Activated naive CD8-positive, alpha-beta T cell (primary cell): Measurements from ENCODE around the gene ABCG4.
"Not testable (repeated sequence)": the region's sequence is repeated elsewhere in the genome, so short reads cannot be mapped to it uniquely, and the experiment has no call there.

Experiments
- H3K27ac Mint-ChIP-seq: one replicate; pipeline ENCODE4 v1.8.0; 2021; ENCODE audit warnings: mixed read lengths
- H3K27me3 Mint-ChIP-seq: one replicate; pipeline ENCODE4 v1.8.0; 2021; ENCODE audit warnings: mixed read lengths
- H3K36me3 Mint-ChIP-seq: one replicate; pipeline ENCODE4 v1.8.0; 2021; ENCODE audit warnings: mixed read lengths
- H3K4me1 Mint-ChIP-seq: one replicate; pipeline ENCODE4 v1.8.0; 2021; ENCODE audit warnings: low read depth, mixed read lengths
- H3K4me3 Mint-ChIP-seq: one replicate; pipeline ENCODE4 v1.8.0; 2021; ENCODE audit warnings: mild to moderate bottlenecking, mixed read lengths
- H3K9me3 Mint-ChIP-seq: one replicate; pipeline ENCODE4 v1.8.0; 2021; ENCODE audit warnings: low read depth, mixed read lengths

ABCG4 gene

DNA sequence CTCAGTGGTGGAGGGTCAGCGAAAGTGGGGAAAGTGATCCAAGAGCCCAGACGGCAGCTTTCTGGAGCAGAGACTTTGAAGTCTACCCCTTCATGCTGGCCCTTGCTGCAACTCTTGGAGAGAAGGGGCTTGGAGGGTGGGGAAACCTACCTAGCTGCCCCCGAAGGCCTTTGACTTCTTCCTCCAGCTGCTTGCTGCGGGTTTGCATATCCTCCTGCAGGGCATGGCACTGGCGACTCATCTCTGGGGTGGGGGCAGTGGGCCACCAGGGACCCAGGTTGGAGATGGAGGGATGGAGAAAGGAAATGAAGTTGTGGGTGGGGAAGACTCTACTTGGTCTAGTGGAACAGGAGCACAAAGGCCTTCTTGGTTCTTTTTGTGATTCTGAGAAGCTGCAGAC is 44.1 kb downstream of the ABCG4 start:
- no peak overlapping the region for H3K4me3 Mint-ChIP-seq
- no peaks in the 10 kb centered on the region for H3K27me3 Mint-ChIP-seq
- no peaks in the 10 kb centered on the region for H3K36me3 Mint-ChIP-seq
- peaks cover 4% of the 10 kb centered on the region for H3K4me1 Mint-ChIP-seq
- no peak overlapping the region for H3K27ac Mint-ChIP-seq
- H3K9me3 Mint-ChIP-seq: no peaks in the 10 kb centered on the region

- Mint-ChIP-seq H3K36me3 (no peaks in the 10 kb centered on the region), H3K4me3 (no peak overlapping the region), H3K9me3 (no peaks in the 10 kb centered on the region), H3K4me1 (peaks cover 4% of the 10 kb centered on the region), H3K27me3 (no peaks in the 10 kb centered on the region), H3K27ac (no peak overlapping the region)
Measured at GRCh38 chr11:119193626-119194025, 44.8 kb downstream of the ABCG4 start.

DNA sequence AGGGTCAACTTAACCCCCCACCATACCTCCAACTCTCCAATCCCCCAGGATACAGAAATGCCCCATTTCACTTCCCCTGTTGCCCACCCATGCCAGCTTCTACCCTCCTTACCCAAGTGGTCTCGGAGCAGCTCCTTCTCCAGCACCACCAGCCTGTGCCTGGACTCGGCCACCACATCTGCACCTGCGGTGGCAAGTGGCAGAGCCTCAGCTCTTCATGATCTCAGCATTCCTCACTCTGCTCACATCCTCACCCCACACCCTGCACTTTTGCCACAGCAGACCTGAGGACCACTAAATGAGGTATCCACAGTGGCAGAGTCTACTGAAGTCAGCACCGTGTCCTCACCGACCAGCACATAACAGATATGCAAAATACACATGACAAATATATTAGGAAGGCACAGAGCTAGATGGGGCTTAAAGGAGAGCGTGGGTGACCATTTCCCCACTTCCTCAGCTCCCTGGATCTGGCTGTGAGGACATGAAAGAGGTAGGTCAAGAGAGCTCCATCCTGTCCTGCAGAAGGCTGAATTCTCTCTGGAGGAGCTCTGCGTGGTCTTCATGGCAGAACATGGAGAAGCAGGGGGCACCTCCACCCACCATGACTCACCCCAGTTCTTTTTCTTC is 46.1 kb downstream of the ABCG4 start:
- Mint-ChIP-seq H3K36me3 (no peaks in the 10 kb centered on the region), H3K27ac (no peak overlapping the region), H3K4me1 (peaks cover 4% of the 10 kb centered on the region)

DNA sequence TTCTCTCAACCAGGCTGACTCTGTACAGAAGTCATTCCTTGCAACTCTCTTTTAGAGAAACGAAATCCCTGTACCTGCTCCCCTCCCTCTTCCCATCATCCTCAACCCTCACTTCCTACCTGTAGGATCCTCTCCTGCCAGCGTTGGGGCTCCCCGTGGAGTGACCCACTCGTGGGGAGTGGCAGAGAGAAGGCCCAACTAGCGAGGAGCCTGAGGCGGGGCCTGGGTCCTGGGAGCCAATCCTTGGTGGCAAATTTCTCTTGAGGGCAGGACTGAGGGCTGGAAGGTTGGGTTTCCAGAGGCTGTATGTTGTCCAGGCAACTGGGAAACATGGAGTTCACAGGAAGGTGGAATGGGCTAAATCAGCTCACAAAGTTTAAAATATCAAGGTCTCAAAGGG is 46.8 kb downstream of the ABCG4 start:
- H3K4me1 Mint-ChIP-seq: peaks cover 4% of the 10 kb centered on the region
- no peaks in the 10 kb centered on the region for H3K9me3 Mint-ChIP-seq
- H3K27me3 Mint-ChIP-seq: no peaks in the 10 kb centered on the region
- H3K36me3 Mint-ChIP-seq: no peaks in the 10 kb centered on the region
- no peak overlapping the region for H3K27ac Mint-ChIP-seq
- no peak overlapping the region for H3K4me3 Mint-ChIP-seq

More for the DNA sequence above, 46.1 kb downstream of the ABCG4 start:
- no peaks in the 10 kb centered on the region for H3K27me3 Mint-ChIP-seq
- H3K9me3 Mint-ChIP-seq: no peaks in the 10 kb centered on the region
- no peak overlapping the region for H3K4me3 Mint-ChIP-seq

GRCh38 chr11:119196833-119197483 is 48.1 kb downstream of the ABCG4 start:
- H3K27me3 Mint-ChIP-seq: no peaks in the 10 kb centered on the region
- no peak overlapping the region for H3K27ac Mint-ChIP-seq
- H3K9me3 Mint-ChIP-seq: no peaks in the 10 kb centered on the region
- H3K4me1 Mint-ChIP-seq: peaks cover 4% of the 10 kb centered on the region
- no peak overlapping the region for H3K4me3 Mint-ChIP-seq
- no peaks in the 10 kb centered on the region for H3K36me3 Mint-ChIP-seq

GRCh38 chr11:119198925-119199324 is 50.1 kb downstream of the ABCG4 start:
- no peak overlapping the region for H3K4me3 Mint-ChIP-seq
- H3K9me3 Mint-ChIP-seq: no peaks in the 10 kb centered on the region
- H3K4me1 Mint-ChIP-seq: peaks cover 4% of the 10 kb centered on the region
- H3K27ac Mint-ChIP-seq: no peak overlapping the region
- H3K36me3 Mint-ChIP-seq: no peaks in the 10 kb centered on the region
- no peaks in the 10 kb centered on the region for H3K27me3 Mint-ChIP-seq

GRCh38 chr11:119201236-119201635 is 52.4 kb downstream of the ABCG4 start:
- H3K36me3 Mint-ChIP-seq, H3K27ac Mint-ChIP-seq, H3K27me3 Mint-ChIP-seq, H3K4me1 Mint-ChIP-seq, H3K9me3 Mint-ChIP-seq, H3K4me3 Mint-ChIP-seq: not testable (repeated sequence)

DNA sequence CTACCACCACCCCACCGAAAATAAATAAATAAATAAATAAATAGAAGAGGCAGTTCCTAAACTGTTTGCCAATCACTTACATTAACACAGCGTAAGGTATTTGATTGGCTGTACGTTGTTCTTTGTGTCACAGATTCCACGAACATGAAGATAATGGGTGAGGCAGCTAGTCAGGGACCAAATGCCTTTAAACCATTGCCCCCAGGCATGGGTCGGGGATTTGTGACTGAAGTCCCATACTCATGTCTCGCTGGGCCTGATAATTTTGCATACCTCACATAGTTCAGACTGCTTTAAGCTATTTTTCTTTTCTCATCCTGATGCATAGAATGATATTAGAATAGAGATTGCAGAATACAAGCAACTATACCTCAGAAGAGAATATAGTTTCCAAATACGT is 53.7 kb downstream of the ABCG4 start:
- Mint-ChIP-seq H3K4me1 (peaks cover 11% of the 10 kb centered on the region), H3K27me3 (no peaks in the 10 kb centered on the region), H3K36me3 (no peaks in the 10 kb centered on the region), H3K4me3 (no peak overlapping the region), H3K27ac (no peak overlapping the region), H3K9me3 (no peaks in the 10 kb centered on the region)

- H3K4me1 Mint-ChIP-seq: peaks cover 23% of the 10 kb centered on the region
- no peak overlapping the region for H3K27ac Mint-ChIP-seq
- no peak overlapping the region for H3K4me3 Mint-ChIP-seq
- H3K27me3 Mint-ChIP-seq: no peaks in the 10 kb centered on the region
- H3K36me3 Mint-ChIP-seq: no peaks in the 10 kb centered on the region
- H3K9me3 Mint-ChIP-seq: no peaks in the 10 kb centered on the region
Measured at GRCh38 chr11:119204066-119204465, 55.2 kb downstream of the ABCG4 start.

GRCh38 chr11:119205080-119205479 is 56.2 kb downstream of the ABCG4 start:
- Mint-ChIP-seq H3K4me1 (peaks cover 31% of the 10 kb centered on the region), H3K27me3 (no peaks in the 10 kb centered on the region), H3K9me3 (no peaks in the 10 kb centered on the region), H3K36me3 (no peaks in the 10 kb centered on the region), H3K4me3 (peak overlapping the region; percentile 63), H3K27ac (no peak overlapping the region)

DNA sequence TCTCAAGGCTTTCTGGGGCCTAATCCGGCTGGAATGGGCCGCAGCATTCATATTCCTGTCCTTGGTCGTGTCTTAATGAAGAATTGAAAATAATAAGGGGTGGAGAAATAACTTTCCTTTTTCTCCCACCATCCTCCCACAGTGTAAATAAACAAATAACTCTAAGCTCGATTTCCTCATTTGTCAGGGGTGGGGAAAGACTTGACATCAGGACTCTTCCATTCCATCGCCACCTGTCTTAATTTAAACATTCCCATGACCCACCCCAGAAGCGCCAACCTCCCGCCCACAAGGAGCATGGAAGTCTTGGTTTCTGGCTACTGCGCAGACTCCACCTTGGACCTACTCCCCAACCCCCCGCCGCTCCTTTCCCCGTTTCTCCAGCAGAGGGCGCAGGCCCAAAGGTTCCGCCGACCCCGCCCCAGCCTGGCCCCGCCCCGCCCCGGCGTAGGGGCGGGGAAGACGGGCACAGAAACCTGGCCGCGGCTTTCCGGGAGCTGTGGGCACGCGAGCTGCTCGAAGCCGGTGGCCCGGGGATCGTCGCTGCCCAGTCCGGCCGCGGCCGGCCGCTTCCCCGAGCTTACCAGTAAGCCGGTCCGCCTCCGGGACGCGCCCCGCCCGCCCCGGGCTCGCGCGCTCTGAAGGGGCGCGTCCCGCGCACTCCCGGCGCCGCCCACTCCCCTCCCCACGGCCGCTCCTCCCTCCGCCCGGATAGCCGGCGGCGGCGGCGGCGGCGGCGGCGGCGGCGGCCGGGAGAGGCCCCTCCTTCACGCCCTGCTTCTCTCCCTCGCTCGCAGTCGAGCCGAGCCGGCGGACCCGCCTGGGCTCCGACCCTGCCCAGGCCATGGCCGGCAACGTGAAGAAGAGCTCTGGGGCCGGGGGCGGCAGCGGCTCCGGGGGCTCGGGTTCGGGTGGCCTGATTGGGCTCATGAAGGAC is 57.0 kb downstream of the ABCG4 start, which contains the start of gene CBL:
Gene CBL, plus strand, starts transcription at position 766 of the 937 bp plus-strand sequence. Its CDS starts 79 bp downstream, at position 845.
- H3K27ac Mint-ChIP-seq: peak within 1 kb of the TSS; percentile 94
- no peaks in the 10 kb centered on the region for H3K27me3 Mint-ChIP-seq
- no peaks in the 10 kb centered on the region for H3K36me3 Mint-ChIP-seq
- H3K9me3 Mint-ChIP-seq: no peaks in the 10 kb centered on the region
- H3K4me1 Mint-ChIP-seq: peaks cover 35% of the 10 kb centered on the region
- peak within 1 kb of the TSS; percentile 99 for H3K4me3 Mint-ChIP-seq

DNA sequence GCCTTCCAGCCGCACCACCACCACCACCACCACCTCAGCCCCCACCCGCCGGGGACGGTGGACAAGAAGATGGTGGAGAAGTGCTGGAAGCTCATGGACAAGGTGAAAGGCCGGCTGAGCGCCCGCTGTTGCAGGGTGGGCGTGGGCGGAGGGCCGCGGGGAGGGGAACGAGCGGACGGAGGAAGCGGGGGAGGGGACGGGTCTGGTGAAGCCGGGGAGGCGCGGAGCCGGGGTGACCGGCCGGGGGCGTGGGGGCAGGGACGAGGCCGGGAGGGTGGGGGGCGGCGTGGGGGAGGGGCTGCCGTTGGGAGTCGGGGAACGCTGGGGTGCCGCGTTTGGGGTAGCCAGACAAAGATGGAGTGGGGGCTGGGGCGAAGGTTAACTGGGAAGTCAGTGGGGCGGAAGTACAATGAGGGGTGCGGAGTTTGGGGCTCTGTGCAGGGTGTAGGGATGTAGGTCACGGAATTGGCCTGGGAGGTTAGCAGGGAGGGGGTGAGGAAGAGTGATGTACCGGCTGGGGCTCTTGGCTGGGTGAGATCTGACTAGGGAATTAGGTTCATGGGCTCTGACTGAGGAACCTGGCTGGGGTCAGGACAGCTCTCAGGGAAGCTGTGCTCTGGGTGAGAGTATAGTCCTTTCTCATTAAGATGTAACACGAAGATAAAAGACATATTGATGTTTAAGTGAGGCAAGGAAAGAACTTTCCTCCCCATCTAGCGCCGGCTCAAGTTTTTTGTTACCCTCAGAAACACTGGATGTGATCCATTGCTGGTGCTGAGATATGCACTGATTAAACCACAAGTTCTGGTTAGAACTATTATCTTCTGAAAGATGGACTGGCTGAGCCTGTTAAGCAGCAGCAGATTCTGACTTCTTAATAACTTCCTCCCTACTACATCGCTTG is 57.9 kb downstream of the ABCG4 start:
- peak overlapping the region; percentile 94 for H3K27ac Mint-ChIP-seq

GRCh38 chr11:119207415-119207960 is 58.6 kb downstream of the ABCG4 start:
- no peaks in the 10 kb centered on the region for H3K27me3 Mint-ChIP-seq
- peaks cover 38% of the 10 kb centered on the region for H3K4me1 Mint-ChIP-seq
- peak overlapping the region; percentile 94 for H3K27ac Mint-ChIP-seq
- peak overlapping the region; percentile 99 for H3K4me3 Mint-ChIP-seq
- H3K9me3 Mint-ChIP-seq: no peaks in the 10 kb centered on the region
- H3K36me3 Mint-ChIP-seq: no peaks in the 10 kb centered on the region

More for the DNA sequence above, 57.9 kb downstream of the ABCG4 start:
- peaks cover 38% of the 10 kb centered on the region for H3K4me1 Mint-ChIP-seq
- peak overlapping the region; percentile 99 for H3K4me3 Mint-ChIP-seq
- H3K27me3 Mint-ChIP-seq: no peaks in the 10 kb centered on the region
- no peaks in the 10 kb centered on the region for H3K36me3 Mint-ChIP-seq
- no peaks in the 10 kb centered on the region for H3K9me3 Mint-ChIP-seq

GRCh38 chr11:119209186-119209585 is 60.3 kb downstream of the ABCG4 start:
- H3K9me3 Mint-ChIP-seq: no peaks in the 10 kb centered on the region
- no peak overlapping the region for H3K27ac Mint-ChIP-seq
- H3K36me3 Mint-ChIP-seq: no peaks in the 10 kb centered on the region
- peak overlapping the region; percentile 52 for H3K4me3 Mint-ChIP-seq
- H3K4me1 Mint-ChIP-seq: peaks cover 48% of the 10 kb centered on the region
- H3K27me3 Mint-ChIP-seq: no peaks in the 10 kb centered on the region
